ENCODE measurements around the gene METTL6.
"Not testable (repeated sequence)": the region's sequence is repeated elsewhere in the genome, so short reads cannot be mapped to it uniquely, and the experiment has no call there.

METTL6 gene

DNA sequence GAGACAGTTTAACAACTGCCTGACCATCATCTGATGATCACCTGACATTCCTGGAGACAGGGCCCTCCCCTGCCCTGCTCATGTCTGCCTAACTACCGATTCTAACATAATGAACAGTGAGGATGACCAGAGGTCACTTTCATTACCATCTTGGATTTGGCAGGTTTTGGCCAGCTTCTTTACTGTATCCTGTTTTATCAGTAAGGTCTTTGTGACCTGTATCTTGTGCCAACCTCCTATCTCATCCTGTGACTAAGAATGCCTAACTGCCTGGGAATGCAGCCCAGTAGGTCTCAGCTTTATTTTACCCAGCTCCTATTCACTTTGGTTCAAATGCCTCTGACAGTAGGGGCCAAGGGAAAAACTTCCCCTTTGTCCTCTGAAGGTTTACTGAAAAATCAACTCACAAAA is 40.2 kb downstream of the METTL6 start:
- Histone ChIP-seq H3K4me2 (ENCODE audit: low read length) (no peak overlapping the region), H2AFZ (ENCODE audit: low read length) (no peak overlapping the region), H3K9me3 (ENCODE audit: low read length) (no peaks in the 10 kb centered on the region), H3K36me3 (ENCODE audit: insufficient read depth, low read length) (no peaks in the 10 kb centered on the region), H3K4me3 (ENCODE audit: low read depth, low read length, poor library complexity, severe bottlenecking) (no peak overlapping the region), H3K79me2 (ENCODE audit: insufficient read depth, low read length) (no peaks in the 10 kb centered on the region), H3F3A (ENCODE audit: insufficient read depth, low read length) (peaks cover 3% of the 10 kb centered on the region; the same call in 1 of the 2 replicates), H3K27ac (ENCODE audit: low read depth, low read length, poor library complexity, severe bottlenecking) (no peak overlapping the region), H3K27me3 (ENCODE audit: insufficient read depth, low read length) (no peaks in the 10 kb centered on the region), H3K9ac (ENCODE audit: low read length) (no peak overlapping the region), H3K9me2 (ENCODE audit: low read depth, low read length) (no peaks in the 10 kb centered on the region), H3K4me1 (ENCODE audit: insufficient read depth, low read length, severe bottlenecking) (peaks cover 35% of the 10 kb centered on the region), H4K20me1 (ENCODE audit: insufficient read depth, low read length) (no peaks in the 10 kb centered on the region)
- TF ChIP-seq EZH2 (IDR thresholded peaks at IDR 0.05; ENCODE audit: borderline replicate concordance, low read length), result no peak
- TF ChIP-seq, protein P1, sequence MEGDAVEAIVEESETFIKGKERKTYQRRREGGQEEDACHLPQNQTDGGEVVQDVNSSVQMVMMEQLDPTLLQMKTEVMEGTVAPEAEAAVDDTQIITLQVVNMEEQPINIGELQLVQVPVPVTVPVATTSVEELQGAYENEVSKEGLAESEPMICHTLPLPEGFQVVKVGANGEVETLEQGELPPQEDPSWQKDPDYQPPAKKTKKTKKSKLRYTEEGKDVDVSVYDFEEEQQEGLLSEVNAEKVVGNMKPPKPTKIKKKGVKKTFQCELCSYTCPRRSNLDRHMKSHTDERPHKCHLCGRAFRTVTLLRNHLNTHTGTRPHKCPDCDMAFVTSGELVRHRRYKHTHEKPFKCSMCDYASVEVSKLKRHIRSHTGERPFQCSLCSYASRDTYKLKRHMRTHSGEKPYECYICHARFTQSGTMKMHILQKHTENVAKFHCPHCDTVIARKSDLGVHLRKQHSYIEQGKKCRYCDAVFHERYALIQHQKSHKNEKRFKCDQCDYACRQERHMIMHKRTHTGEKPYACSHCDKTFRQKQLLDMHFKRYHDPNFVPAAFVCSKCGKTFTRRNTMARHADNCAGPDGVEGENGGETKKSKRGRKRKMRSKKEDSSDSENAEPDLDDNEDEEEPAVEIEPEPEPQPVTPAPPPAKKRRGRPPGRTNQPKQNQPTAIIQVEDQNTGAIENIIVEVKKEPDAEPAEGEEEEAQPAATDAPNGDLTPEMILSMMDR (IDR thresholded peaks at IDR 0.05; ENCODE audit: low read length), result no peak

DNA sequence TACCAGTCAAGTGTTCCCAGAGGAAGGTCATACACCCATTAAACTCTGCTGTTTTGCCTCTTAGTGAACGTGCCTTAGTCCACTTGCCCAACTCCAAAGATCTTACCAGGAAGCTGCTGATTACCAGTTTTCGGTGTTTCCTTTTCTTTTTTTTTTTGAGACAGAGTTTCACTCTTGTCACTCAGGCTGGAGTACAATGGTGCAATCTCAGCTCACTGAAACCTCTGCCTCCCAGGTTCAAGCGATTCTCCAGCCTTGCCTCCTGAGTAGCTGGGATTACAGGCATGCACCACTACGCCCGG is 40.7 kb downstream of the METTL6 start:
- not testable (repeated sequence) for H3K4me3 ChIP-seq (ENCODE audit: low read depth, low read length, poor library complexity, severe bottlenecking); H3K79me2 ChIP-seq (ENCODE audit: insufficient read depth, low read length); H3K27ac ChIP-seq (ENCODE audit: low read depth, low read length, poor library complexity, severe bottlenecking); H2AFZ ChIP-seq (ENCODE audit: low read length); H3K9me3 ChIP-seq (ENCODE audit: low read length); H3K27me3 ChIP-seq (ENCODE audit: insufficient read depth, low read length); H3K9ac ChIP-seq (ENCODE audit: low read length); H3K9me2 ChIP-seq (ENCODE audit: low read depth, low read length); H4K20me1 ChIP-seq (ENCODE audit: insufficient read depth, low read length); H3K4me2 ChIP-seq (ENCODE audit: low read length); H3F3A ChIP-seq (ENCODE audit: insufficient read depth, low read length); H3K36me3 ChIP-seq (ENCODE audit: insufficient read depth, low read length)
- H3K4me1 ChIP-seq (ENCODE audit: insufficient read depth, low read length, severe bottlenecking), result peaks cover 35% of the 10 kb centered on the region

DNA sequence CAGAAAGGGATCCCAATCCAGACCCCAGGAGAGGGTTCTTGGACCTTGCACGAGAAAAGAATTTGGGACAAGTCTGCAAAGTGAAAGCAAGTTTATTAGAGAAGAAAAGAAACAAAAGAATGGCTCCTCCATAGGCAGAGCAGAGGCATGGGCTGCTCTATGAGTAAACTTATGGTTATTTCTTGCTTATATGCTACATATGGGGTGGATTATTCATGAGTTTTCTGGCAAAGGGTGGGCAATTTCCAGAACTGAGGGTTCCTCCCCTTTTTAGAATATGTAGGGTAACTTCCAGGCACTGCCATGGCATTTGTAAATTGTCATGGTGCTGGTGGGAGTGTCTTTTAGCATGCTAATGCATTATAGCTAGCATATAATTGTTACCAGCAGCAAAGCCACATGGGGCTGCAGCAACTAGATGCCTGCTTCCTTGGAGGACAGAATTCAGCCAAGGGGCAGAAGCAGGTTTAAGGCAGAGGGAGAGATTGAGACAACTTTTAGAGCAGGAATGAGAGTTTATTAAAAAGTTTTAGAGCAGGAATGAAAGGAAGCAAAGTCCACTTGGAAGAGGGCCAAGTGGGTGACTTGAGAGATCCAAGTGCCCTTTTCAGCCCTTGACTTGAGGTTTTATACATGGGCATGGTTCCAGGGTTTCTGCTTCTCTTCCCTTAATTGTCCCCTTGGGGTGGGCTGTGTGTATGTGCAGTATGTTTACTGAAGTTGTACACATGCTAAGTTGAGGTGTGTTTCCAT is 41.3 kb downstream of the METTL6 start:
- Histone ChIP-seq H3K4me3 (ENCODE audit: low read depth, low read length, poor library complexity, severe bottlenecking) (no peak overlapping the region), H4K20me1 (ENCODE audit: insufficient read depth, low read length) (no peaks in the 10 kb centered on the region), H3K27ac (ENCODE audit: low read depth, low read length, poor library complexity, severe bottlenecking) (peak overlapping the region; percentile 88), H3K9me2 (ENCODE audit: low read depth, low read length) (no peaks in the 10 kb centered on the region), H3F3A (ENCODE audit: insufficient read depth, low read length) (peaks cover 3% of the 10 kb centered on the region; the same call in 1 of the 2 replicates), H3K79me2 (ENCODE audit: insufficient read depth, low read length) (no peaks in the 10 kb centered on the region), H3K9ac (ENCODE audit: low read length) (no peak overlapping the region), H3K36me3 (ENCODE audit: insufficient read depth, low read length) (no peaks in the 10 kb centered on the region), H3K4me2 (ENCODE audit: low read length) (no peak overlapping the region), H3K9me3 (ENCODE audit: low read length) (no peaks in the 10 kb centered on the region), H2AFZ (ENCODE audit: low read length) (no peak overlapping the region), H3K27me3 (ENCODE audit: insufficient read depth, low read length) (no peaks in the 10 kb centered on the region), H3K4me1 (ENCODE audit: insufficient read depth, low read length, severe bottlenecking) (peaks cover 35% of the 10 kb centered on the region)
- no peak for TF ChIP-seq EZH2 (IDR thresholded peaks at IDR 0.05; ENCODE audit: borderline replicate concordance, low read length)

DNA sequence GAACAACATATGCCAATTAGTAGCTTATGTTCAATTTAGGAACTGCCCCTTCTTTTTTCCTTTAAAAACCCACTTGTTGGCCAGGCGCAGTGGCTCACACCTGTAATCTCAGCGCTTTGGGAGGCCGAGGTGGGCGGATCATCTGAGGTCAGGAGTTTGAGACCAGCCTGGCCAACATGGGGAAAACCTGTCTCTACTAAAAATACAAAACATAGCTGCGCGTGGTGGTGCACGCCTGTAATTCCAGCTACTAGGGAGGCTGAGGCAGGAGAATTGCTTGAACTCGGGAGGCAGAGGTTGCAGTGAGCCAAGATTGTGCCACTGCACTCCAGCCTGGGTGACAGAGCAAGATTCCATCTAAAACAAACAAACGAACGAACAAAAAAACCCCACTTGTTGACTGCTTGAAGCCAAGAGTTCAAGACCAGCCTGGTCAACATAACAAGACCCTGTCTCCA is 42.1 kb downstream of the METTL6 start:
- H3K36me3 ChIP-seq (ENCODE audit: insufficient read depth, low read length); H4K20me1 ChIP-seq (ENCODE audit: insufficient read depth, low read length); H3K9me2 ChIP-seq (ENCODE audit: low read depth, low read length); H3F3A ChIP-seq (ENCODE audit: insufficient read depth, low read length); H3K9me3 ChIP-seq (ENCODE audit: low read length); H3K4me3 ChIP-seq (ENCODE audit: low read depth, low read length, poor library complexity, severe bottlenecking); H3K79me2 ChIP-seq (ENCODE audit: insufficient read depth, low read length); H3K9ac ChIP-seq (ENCODE audit: low read length); H3K27me3 ChIP-seq (ENCODE audit: insufficient read depth, low read length); H2AFZ ChIP-seq (ENCODE audit: low read length): not testable (repeated sequence)
- peaks cover 31% of the 10 kb centered on the region for H3K4me1 ChIP-seq (ENCODE audit: insufficient read depth, low read length, severe bottlenecking)
- H3K4me2 ChIP-seq (ENCODE audit: low read length), result peak overlapping the region; percentile 38
- H3K27ac ChIP-seq (ENCODE audit: low read depth, low read length, poor library complexity, severe bottlenecking), result peak overlapping the region; percentile 88

Data from OCI-LY1 (cell line).